Transverse colon (tissue), 4 donors: ENCODE data around the gene IP6K1. TPM values are rescaled to one million over a fixed set of nuclear protein-coding genes. Genes with fewer than 3 reads are reported as not detected.
"Not testable (repeated sequence)": the region's sequence is repeated elsewhere in the genome, so short reads cannot be mapped to it uniquely, and the experiment has no call there.

ENCODE experiments used
- DNase-seq: peaks from one replicate; pipeline ENCODE4 v3.0.0-alpha.2; 2019
- H3K27ac ChIP-seq, 4 donors: fragments of 200-600 bp; sonication (generic); 2 replicates each; pipeline ENCODE4 v1.5.1; 2016 to 2018; ENCODE audit warnings: inconsistent platforms in 4 of 4
- H3K27me3 ChIP-seq: fragments of 200-600 bp; sonication (generic); 2 replicates; pipeline ENCODE4 v1.5.1; 2017; ENCODE audit warnings: inconsistent platforms
- H3K36me3 ChIP-seq, 4 donors: fragments of 200-600 bp; sonication (generic); 2 replicates each; pipeline ENCODE4 v1.5.1; 2017 to 2019; ENCODE audit warnings: inconsistent platforms in 4 of 4
- H3K4me1 ChIP-seq, 4 donors: fragments of 200-600 bp; sonication (generic); 2 replicates each; pipeline ENCODE4 v1.5.1; 2017 to 2020; ENCODE audit warnings: inconsistent platforms in 4 of 4
- H3K4me3 ChIP-seq, 4 donors: fragments of 200-600 bp; sonication (generic); 1 replicate in 1 of 4; 2 replicates in 3 of 4; pipeline versions ENCODE4 v1.5.1 to v1.6.1; 2017 to 2019; ENCODE audit warnings: inconsistent platforms in 4 of 4
- H3K9me3 ChIP-seq, 2 donors: fragments of 200-600 bp; sonication (generic); 2 replicates each; pipeline ENCODE4 v1.5.1; 2017 to 2019; ENCODE audit warnings: inconsistent platforms in 2 of 2
- CTCF ChIP-seq, 5 experiments: fragments of 200-600 bp in 3 of 5; fragments of 450-650 bp in 2 of 5; sonication (generic) in 3 of 5; IDR thresholded peaks; 1 replicate in 2 of 5; 2 replicates in 3 of 5; pipeline ENCODE4 v1.5.1; 2016 to 2017; ENCODE audit warnings: antibody characterized with exemption in 5 of 5, inconsistent platforms in 3 of 5, mild to moderate bottlenecking in 2 of 5, moderate library complexity in 1 of 5
- EP300 ChIP-seq: sonication (generic); formaldehyde crosslinking; IDR thresholded peaks from one replicate; pipeline ENCODE4 v1.6.1; 2017; ENCODE audit warnings: antibody characterized with exemption, low read depth
- POLR2A ChIP-seq: fragments of 450-650 bp; IDR thresholded peaks from one replicate; pipeline ENCODE4 v1.6.1; 2016; ENCODE audit warnings: antibody characterized with exemption, mild to moderate bottlenecking, moderate library complexity
- POLR2AphosphoS5 ChIP-seq, 3 donors: sonication (generic); formaldehyde crosslinking; IDR thresholded peaks; one replicate each; pipeline ENCODE4 v1.6.1; 2016; ENCODE audit warnings: antibody characterized with exemption in 3 of 3
- WGBS, 2 donors: methylation state at CpG; one replicate each; pipeline ENCODE4 v1.1.5; 2018; ENCODE audit warnings: low coverage in 1 of 2; 5-methylcytosine and 5-hydroxymethylcytosine counted together
- in situ Hi-C, 4 donors: fragments of 200-750 bp; cut with MboI; loops; one replicate each; pipeline versions ENCODE4 v1.15.0 to v1.15.1; 2017; ENCODE audit warnings: low sequenced_read_pairs in 3 of 4, low pct_ligation_motif_present in 1 of 4, low pct_unique_long_range_greater_than_20kb in 1 of 4
- intact Hi-C: fragments of 100-400 bp; cut with DNase I; formaldehyde crosslinking; loops from one replicate; pipeline ENCODE4 v1.15.1; 2023; ENCODE audit warnings: low total_unique reads
- total RNA-seq, 4 donors: library from RNA; depleted of rRNA; stranded (reverse); fragments of >200 nt; gene quantifications; one replicate each; pipeline ENCODE4 v1.1.0, GENCODE V29; 2016

The IP6K1 gene
- total RNA-seq, 4 donors from 2014 or later: 20.5 to 40.7 (median 39.7) TPM

- Histone ChIP-seq H3K27me3 (no peaks in the 10 kb centered on the region), H3K4me3 (no peak overlapping the region), H3K9me3 (no peaks in the 10 kb centered on the region), H3K27ac (peak overlapping the region in 1 of 4 donors; percentile 44), H3K4me1 (peaks cover 18 to 52% (median 31%) of the 10 kb centered on the region in 4 donors), H3K36me3 (no peaks in the 10 kb centered on the region)
- in situ Hi-C loops (no loop called here), intact Hi-C loops (no loop called here)
- 42 to 49% methylated on average over 4 of the region's 4 CpGs for WGBS, 2 donors
- TF ChIP-seq POLR2A: no peak
- no peak for TF ChIP-seq CTCF (IDR thresholded peaks at IDR 0.05)
- no peak for TF ChIP-seq EP300
- no peak for TF ChIP-seq POLR2AphosphoS5 (IDR thresholded peaks at IDR 0.05)
- no peak for DNase-seq
Observed at GRCh38 chr3:49780080-49780974, 6.0 kb downstream of the IP6K1 start.

- DNase-seq: no peak
- H3K27me3 ChIP-seq: no peaks in the 10 kb centered on the region
- TF ChIP-seq EP300 (no peak), CTCF (IDR thresholded peaks at IDR 0.05) (no peak), POLR2AphosphoS5 (IDR thresholded peaks at IDR 0.05) (no peak), POLR2A (no peak)
- H3K9me3 ChIP-seq: no peaks in the 10 kb centered on the region
- intact Hi-C loops (no loop called here), in situ Hi-C loops (no loop called here)
- H3K27ac ChIP-seq: no peak overlapping the region
- H3K4me3 ChIP-seq: no peak overlapping the region
- WGBS, 2 donors: 90 to 94% methylated on average over 5 of the region's 5 CpGs
- H3K36me3 ChIP-seq: no peaks in the 10 kb centered on the region
- peaks cover 13 to 52% (median 29%) of the 10 kb centered on the region in 4 donors for H3K4me1 ChIP-seq
Observed at GRCh38 chr3:49779358-49780079, 6.8 kb downstream of the IP6K1 start.

- intact Hi-C loops, DNase-seq, H3K4me3 ChIP-seq, H3K27me3 ChIP-seq, H3K27ac ChIP-seq, H3K36me3 ChIP-seq, H3K9me3 ChIP-seq, in situ Hi-C loops: not testable (repeated sequence)
- H3K4me1 ChIP-seq: peaks cover 6 to 38% (median 15%) of the 10 kb centered on the region in 4 donors
- whole genome bisulfite sequencing, 2 donors: 89 to 92% methylated on average over 7 to 8 of the region's 8 CpGs
Observed at GRCh38 chr3:49776101-49776500, 10.2 kb downstream of the IP6K1 start.

- intact Hi-C loops (no loop called here), in situ Hi-C loops (no loop called here)
- peak overlapping the region in 1 of 4 donors; percentile 27 for H3K27ac ChIP-seq
- H3K36me3 ChIP-seq: no peaks in the 10 kb centered on the region
- H3K27me3 ChIP-seq: no peaks in the 10 kb centered on the region
- DNase-seq: no peak
- H3K4me1 ChIP-seq: peaks cover 5 to 32% (median 10%) of the 10 kb centered on the region in 4 donors
- 37 to 59% methylated on average over 3 of the region's 3 CpGs for WGBS, 2 donors
- no peak overlapping the region for H3K4me3 ChIP-seq
- H3K9me3 ChIP-seq: no peaks in the 10 kb centered on the region
- no peak for TF ChIP-seq POLR2AphosphoS5 (IDR thresholded peaks at IDR 0.05)
- TF ChIP-seq POLR2A: no peak
- TF ChIP-seq EP300: no peak
- TF ChIP-seq CTCF (IDR thresholded peaks at IDR 0.05): no peak
Observed at GRCh38 chr3:49775538-49775937, 10.8 kb downstream of the IP6K1 start.
